ENCODE results near the gene FSTL4.

GRCh38 chr5:133254803-133255202, 357.5 kb downstream of the FSTL4 start:
- TF ChIP-seq RFX5 (IDR thresholded peaks at IDR 0.05; ENCODE audit: low read depth, low read length) (no peak), SMC3 (IDR thresholded peaks at IDR 0.05; ENCODE audit: low read depth, low read length) (no peak), CTCF (conservative IDR thresholded peaks at IDR 0.05; ENCODE audit: low read depth, low read length) (no peak), POLR2A (IDR thresholded peaks at IDR 0.05; ENCODE audit: low read depth, low read length) (no peak), BHLHE40 (IDR thresholded peaks at IDR 0.05; ENCODE audit: low read depth, low read length) (no peak), CEBPB (IDR thresholded peaks at IDR 0.05; ENCODE audit: low read depth, low read length) (no peak), ELK1 (IDR thresholded peaks at IDR 0.05; ENCODE audit: borderline replicate concordance, low read depth, low read length) (no peak), FOS (IDR thresholded peaks at IDR 0.05; ENCODE audit: low read depth, low read length) (no peak), RAD21 (IDR thresholded peaks at IDR 0.05; ENCODE audit: low read length) (no peak)

Data from IMR-90 (cell line).